ENCODE measurements around the gene APOH. TPM values are rescaled to one million over a fixed set of nuclear protein-coding genes. Genes with fewer than 3 reads are reported as not detected.

The APOH gene
- total RNA-seq, 2 donors from 2014 or later, result not detected

GRCh38 chr17:66250686-66251085 is 21.5 kb upstream of the APOH start:
- H3K4me1 ChIP-seq (ENCODE audit: control insufficient read depth in 1 of 2, low read depth in 2 of 2), result no peaks in the 10 kb centered on the region
- DNase-seq (ENCODE audit: low spot score) (no peak), ATAC-seq (ENCODE audit: insufficient number of reproducible peaks, low FRiP score, low read depth) (no peak)
- H3K36me3 ChIP-seq, result no peaks in the 10 kb centered on the region
- H3K9me3 ChIP-seq, result no peaks in the 10 kb centered on the region
- H3K27me3 ChIP-seq (replicated peaks; ENCODE audit: insufficient read depth), result no peaks in the 10 kb centered on the region
- no peak overlapping the region for H3K4me3 ChIP-seq
- no peak for TF ChIP-seq CTCF (IDR thresholded peaks at IDR 0.05)
- H3K27ac ChIP-seq, result no peak overlapping the region

GRCh38 chr17:66248285-66248684 is 19.1 kb upstream of the APOH start:
- ATAC-seq (ENCODE audit: insufficient number of reproducible peaks, low FRiP score, low read depth) (no peak), DNase-seq (ENCODE audit: low spot score) (no peak)
- Histone ChIP-seq H3K4me3 (no peak overlapping the region), H3K27me3 (replicated peaks; ENCODE audit: insufficient read depth) (no peaks in the 10 kb centered on the region), H3K27ac (no peak overlapping the region), H3K9me3 (no peaks in the 10 kb centered on the region), H3K4me1 (ENCODE audit: control insufficient read depth in 1 of 2, low read depth in 2 of 2) (no peaks in the 10 kb centered on the region), H3K36me3 (no peaks in the 10 kb centered on the region)
- no peak for TF ChIP-seq CTCF (IDR thresholded peaks at IDR 0.05)

GRCh38 chr17:66241839-66242238 is 12.6 kb upstream of the APOH start:
- H3K4me1 ChIP-seq (ENCODE audit: control insufficient read depth in 1 of 2, low read depth in 2 of 2), result no peaks in the 10 kb centered on the region
- H3K27me3 ChIP-seq (replicated peaks; ENCODE audit: insufficient read depth), result no peaks in the 10 kb centered on the region

GRCh38 chr17:66240630-66241029 is 11.4 kb upstream of the APOH start:
- ATAC-seq (ENCODE audit: insufficient number of reproducible peaks, low FRiP score, low read depth) (no peak), DNase-seq (ENCODE audit: low spot score) (no peak)
- H3K4me3 ChIP-seq, result no peak overlapping the region
- H3K9me3 ChIP-seq, result no peaks in the 10 kb centered on the region
- no peaks in the 10 kb centered on the region for H3K4me1 ChIP-seq (ENCODE audit: control insufficient read depth in 1 of 2, low read depth in 2 of 2)
- no peak overlapping the region for H3K27ac ChIP-seq
- H3K27me3 ChIP-seq (replicated peaks; ENCODE audit: insufficient read depth), result no peaks in the 10 kb centered on the region
- no peak for TF ChIP-seq CTCF (IDR thresholded peaks at IDR 0.05)
- no peaks in the 10 kb centered on the region for H3K36me3 ChIP-seq

More at GRCh38 chr17:66241839-66242238, 12.6 kb upstream of the APOH start:
- no peak for DNase-seq (ENCODE audit: low spot score)
- Histone ChIP-seq H3K36me3 (no peaks in the 10 kb centered on the region), H3K4me3 (no peak overlapping the region), H3K9me3 (no peaks in the 10 kb centered on the region), H3K27ac (no peak overlapping the region)
- ATAC-seq (ENCODE audit: insufficient number of reproducible peaks, low FRiP score, low read depth), result no peak
- TF ChIP-seq CTCF (IDR thresholded peaks at IDR 0.05), result no peak

- Histone ChIP-seq H3K9me3 (no peaks in the 10 kb centered on the region), H3K4me1 (ENCODE audit: control insufficient read depth in 1 of 2, low read depth in 2 of 2) (no peaks in the 10 kb centered on the region), H3K27me3 (replicated peaks; ENCODE audit: insufficient read depth) (no peaks in the 10 kb centered on the region), H3K4me3 (no peak overlapping the region), H3K27ac (no peak overlapping the region), H3K36me3 (no peaks in the 10 kb centered on the region)
- no peak for ATAC-seq (ENCODE audit: insufficient number of reproducible peaks, low FRiP score, low read depth)
- no peak for DNase-seq (ENCODE audit: low spot score)
- TF ChIP-seq CTCF (IDR thresholded peaks at IDR 0.05), result no peak
These were observed 10.8 kb upstream of the APOH start for GRCh38 chr17:66240013-66240412.

Data from thoracic aorta (tissue), 2 donors.